GM21423 (cell line): ENCODE results near the gene ENDOU.

Source experiments
- ATAC-seq: cut with Tn5 transposase; IDR thresholded peaks from one replicate; pipeline ENCODE4 v1.9.1; 2021; ENCODE audit warnings: mild to moderate bottlenecking, moderate library complexity; ENCODE audit not compliant: unreplicated experiment

Gene ENDOU

GRCh38 chr12:47744778-47745436 lies 19.6 kb upstream of the ENDOU start:
- no peak for ATAC-seq

GRCh38 chr12:47744005-47744651 lies 18.8 kb upstream of the ENDOU start:
- ATAC-seq = no peak

GRCh38 chr12:47743311-47743860 lies 18.1 kb upstream of the ENDOU start:
- no peak for ATAC-seq

GRCh38 chr12:47742253-47742825 lies 17.0 kb upstream of the ENDOU start:
- no peak for ATAC-seq

GRCh38 chr12:47741340-47741703 lies 16.0 kb upstream of the ENDOU start:
- peak; percentile 31 for ATAC-seq

GRCh38 chr12:47740606-47741339 lies 15.5 kb upstream of the ENDOU start:
- ATAC-seq = peak; percentile 42

GRCh38 chr12:47739979-47740378 lies 14.7 kb upstream of the ENDOU start:
- peak; percentile 66 for ATAC-seq

- no peak for ATAC-seq
Measured at GRCh38 chr12:47739297-47739696, 14.0 kb upstream of the ENDOU start.

GRCh38 chr12:47737936-47738594 lies 12.8 kb upstream of the ENDOU start:
- ATAC-seq = no peak

GRCh38 chr12:47736877-47737676 lies 11.8 kb upstream of the ENDOU start:
- no peak for ATAC-seq

- ATAC-seq = no peak
Measured at GRCh38 chr12:47736216-47736615, 10.9 kb upstream of the ENDOU start.

- no peak for ATAC-seq
Measured at GRCh38 chr12:47735649-47736048, 10.4 kb upstream of the ENDOU start.

- ATAC-seq = no peak
Measured at GRCh38 chr12:47734725-47735480, 9.6 kb upstream of the ENDOU start.

- no peak for ATAC-seq
Measured at GRCh38 chr12:47733142-47733541, 7.9 kb upstream of the ENDOU start.

- ATAC-seq = no peak
Measured at GRCh38 chr12:47732504-47732903, 7.2 kb upstream of the ENDOU start.

- ATAC-seq = no peak
Measured at GRCh38 chr12:47731723-47732122, 6.4 kb upstream of the ENDOU start.

- no peak for ATAC-seq
Measured at GRCh38 chr12:47730341-47730744, 5.1 kb upstream of the ENDOU start.

GRCh38 chr12:47729233-47729632 lies 3.9 kb upstream of the ENDOU start:
- no peak for ATAC-seq

GRCh38 chr12:47725893-47726292 lies 603 bp upstream of the ENDOU start:
- peak; percentile 76 for ATAC-seq
